Breast epithelium (tissue), 3 donors: ENCODE results near the gene APEH.

Experiments used
- POLR2A ChIP-seq: fragments of 450-650 bp; IDR thresholded peaks from one replicate; pipeline ENCODE4 v1.6.1; 2016; ENCODE audit warnings: antibody characterized with exemption, mild to moderate bottlenecking, moderate library complexity
- POLR2AphosphoS5 ChIP-seq, 3 donors: sonication (generic); formaldehyde crosslinking; IDR thresholded peaks; one replicate each; pipeline ENCODE4 v1.6.1; 2017; ENCODE audit warnings: antibody characterized with exemption in 3 of 3
- TF ChIP-seq, protein P1 (sequence below), 3 donors: fragments of 450-650 bp; IDR thresholded peaks; one replicate each; pipeline ENCODE4 v1.5.1; 2016 to 2017; ENCODE audit warnings: antibody characterized with exemption in 3 of 3, mild to moderate bottlenecking in 3 of 3, moderate library complexity in 3 of 3

DNA sequence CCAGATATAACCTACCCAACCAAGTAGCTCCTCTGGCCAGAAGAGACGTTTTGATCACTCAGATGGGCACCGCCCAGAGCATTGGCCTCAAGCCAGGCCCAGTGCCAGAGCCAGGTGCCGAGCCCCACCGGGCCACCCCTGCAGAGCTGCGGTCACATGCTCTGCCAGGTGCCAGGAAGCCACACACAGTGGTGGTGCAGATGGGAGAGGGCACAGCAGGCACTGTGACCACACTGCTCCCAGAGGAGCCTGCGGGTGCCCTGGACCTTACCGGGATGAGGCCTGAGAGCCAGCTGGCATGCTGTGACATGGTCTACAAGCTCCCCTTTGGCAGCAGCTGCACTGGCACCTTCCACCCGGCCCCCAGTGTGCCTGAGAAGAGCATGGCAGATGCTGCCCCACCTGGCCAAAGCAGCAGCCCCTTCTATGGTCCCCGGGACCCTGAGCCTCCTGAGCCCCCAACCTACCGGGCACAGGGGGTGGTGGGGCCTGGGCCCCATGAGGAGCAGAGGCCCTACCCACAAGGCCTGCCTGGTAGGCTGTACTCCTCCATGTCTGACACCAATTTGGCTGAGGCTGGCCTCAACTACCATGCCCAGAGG, 19.1 kb upstream of the APEH start:
- TF ChIP-seq, protein P1, sequence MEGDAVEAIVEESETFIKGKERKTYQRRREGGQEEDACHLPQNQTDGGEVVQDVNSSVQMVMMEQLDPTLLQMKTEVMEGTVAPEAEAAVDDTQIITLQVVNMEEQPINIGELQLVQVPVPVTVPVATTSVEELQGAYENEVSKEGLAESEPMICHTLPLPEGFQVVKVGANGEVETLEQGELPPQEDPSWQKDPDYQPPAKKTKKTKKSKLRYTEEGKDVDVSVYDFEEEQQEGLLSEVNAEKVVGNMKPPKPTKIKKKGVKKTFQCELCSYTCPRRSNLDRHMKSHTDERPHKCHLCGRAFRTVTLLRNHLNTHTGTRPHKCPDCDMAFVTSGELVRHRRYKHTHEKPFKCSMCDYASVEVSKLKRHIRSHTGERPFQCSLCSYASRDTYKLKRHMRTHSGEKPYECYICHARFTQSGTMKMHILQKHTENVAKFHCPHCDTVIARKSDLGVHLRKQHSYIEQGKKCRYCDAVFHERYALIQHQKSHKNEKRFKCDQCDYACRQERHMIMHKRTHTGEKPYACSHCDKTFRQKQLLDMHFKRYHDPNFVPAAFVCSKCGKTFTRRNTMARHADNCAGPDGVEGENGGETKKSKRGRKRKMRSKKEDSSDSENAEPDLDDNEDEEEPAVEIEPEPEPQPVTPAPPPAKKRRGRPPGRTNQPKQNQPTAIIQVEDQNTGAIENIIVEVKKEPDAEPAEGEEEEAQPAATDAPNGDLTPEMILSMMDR (IDR thresholded peaks at IDR 0.05): no peak
- TF ChIP-seq POLR2AphosphoS5 (IDR thresholded peaks at IDR 0.05) (no peak), POLR2A (no peak)
